AG04449 (cell line): ENCODE measurements around the gene CLIC5.
A peak's percentile ranks its signal among the peaks of the same experiment; 100 is the strongest.
"Not testable (repeated sequence)": the region's sequence is repeated elsewhere in the genome, so short reads cannot be mapped to it uniquely, and the experiment has no call there.

Experiments used
- CTCF ChIA-PET: fragments of 350-600 bp; formaldehyde crosslinking; extraction: SDS; loops from one replicate; lab custom pipeline; 2021; ENCODE audit warnings: antibody characterized with exemption; lab: Yijun Ruan, JAX
- POLR2A ChIA-PET: fragments of 400-600, 350-600 bp; formaldehyde crosslinking; extraction: SDS; loops from one replicate; lab custom pipeline; 2020; ENCODE audit warnings: antibody characterized with exemption, inconsistent platforms; lab: Yijun Ruan, JAX
- DNase-seq: peaks from one replicate; pipeline ENCODE4 v3.0.0-alpha.2; 2010; ENCODE audit warnings: low read depth, low spot score
- H3K4me3 ChIP-seq: 2 replicates; pipeline ENCODE4 v1.5.1; 2011; ENCODE audit warnings: low read depth, mild to moderate bottlenecking, control low read depth, low read length
- CTCF ChIP-seq: IDR thresholded peaks from one replicate; pipeline ENCODE4 v1.5.1; 2011; ENCODE audit warnings: mild to moderate bottlenecking, moderate library complexity, low read length, control low read depth, inconsistent platforms; ENCODE audit not compliant: insufficient read depth; ENCODE audit errors: missing control alignments

The CLIC5 gene

GRCh38 chr6:45928721-45929305, 86.8 kb downstream of the CLIC5 start:
- TF ChIP-seq CTCF = no peak
- no peak for DNase-seq
- no peak overlapping the region for H3K4me3 ChIP-seq
- ChIA-PET POLR2A (no interaction called here), CTCF (interaction anchor here (0.6 to 8.0 kb wide), 4 partner anchors 12 to 1454 kb away, joined by 3 to 106 read pairs (median 4); no protein-coding TSS in a partner anchor)

GRCh38 chr6:45927421-45928320, 88.0 kb downstream of the CLIC5 start:
- CTCF ChIA-PET = interaction anchor here (0.6 to 8.0 kb wide), 8 partner anchors 10 to 1452 kb away, joined by 3 to 106 read pairs (median 5); no protein-coding TSS in a partner anchor

GRCh38 chr6:45926423-45926822, 89.2 kb downstream of the CLIC5 start:
- DNase-seq, H3K4me3 ChIP-seq, POLR2A ChIA-PET: not testable (repeated sequence)
- CTCF ChIA-PET = interaction anchor here (0.7 to 6.9 kb wide), 7 partner anchors 11 to 1450 kb away, joined by 3 to 58 read pairs (median 4); no protein-coding TSS in a partner anchor

More at GRCh38 chr6:45927421-45928320, 88.0 kb downstream of the CLIC5 start:
- no peak for TF ChIP-seq CTCF
- POLR2A ChIA-PET = no interaction called here
- DNase-seq = no peak
- H3K4me3 ChIP-seq = no peak overlapping the region

DNA sequence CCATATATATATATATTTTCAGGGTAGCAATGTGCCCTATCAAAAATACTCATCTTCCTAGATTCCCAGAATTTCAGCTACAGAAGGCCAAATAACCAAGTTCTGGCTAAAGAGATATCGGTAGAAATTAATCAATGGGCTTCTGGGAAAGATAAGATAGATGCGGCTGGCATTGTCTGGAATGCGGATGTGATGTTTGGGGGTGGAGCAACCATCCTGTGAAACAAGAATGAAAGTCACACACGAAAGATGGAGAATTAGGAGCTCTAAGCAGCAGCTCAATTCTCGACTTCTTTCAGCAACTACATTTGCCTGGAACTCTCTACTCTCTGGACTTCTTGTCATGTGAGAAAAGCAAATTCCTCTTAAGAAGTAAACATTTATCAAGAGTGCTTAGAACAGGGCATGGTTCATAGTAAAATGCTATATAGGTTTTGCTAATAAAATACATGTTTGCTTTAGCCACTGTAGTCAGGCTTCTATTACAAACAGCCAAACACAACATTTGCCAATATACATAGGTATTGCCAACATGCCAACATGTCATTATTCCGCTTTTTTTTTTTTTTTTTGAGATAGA, 90.8 kb downstream of the CLIC5 start:
- H3K4me3 ChIP-seq = no peak overlapping the region
- no peak for TF ChIP-seq CTCF
- ChIA-PET POLR2A (no interaction called here), CTCF (interaction anchor here (0.6 to 6.9 kb wide), 13 partner anchors 9 to 1456 kb away, joined by 3 to 58 read pairs (median 8); no protein-coding TSS in a partner anchor)
- no peak for DNase-seq

DNA sequence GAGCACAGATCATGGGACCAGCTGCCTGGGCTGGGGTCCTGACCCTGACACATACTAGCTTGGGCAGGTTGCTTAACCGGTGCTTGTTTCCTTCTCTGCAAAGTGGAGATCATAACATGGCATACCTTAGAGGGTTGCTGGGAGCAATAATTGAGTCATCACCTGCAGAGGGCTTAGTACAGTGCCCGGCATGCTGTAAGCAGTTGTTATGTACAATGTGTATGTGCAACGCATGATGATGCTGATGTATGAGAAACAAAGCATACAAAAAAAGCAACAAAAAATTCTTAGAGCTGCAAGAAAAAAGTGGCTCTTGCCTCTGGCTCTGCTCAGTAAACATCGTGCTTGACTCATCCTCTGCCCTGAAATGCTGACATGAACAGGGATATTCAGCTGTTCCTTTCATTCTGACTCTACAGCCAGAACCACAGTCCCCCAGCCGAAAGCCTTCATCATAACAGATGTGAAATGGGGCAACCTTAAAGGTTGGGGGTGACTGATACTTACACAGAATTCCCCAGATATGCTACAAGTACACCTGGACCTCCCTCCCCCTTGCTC, 91.7 kb downstream of the CLIC5 start:
- H3K4me3 ChIP-seq = no peak overlapping the region
- ChIA-PET POLR2A (no interaction called here), CTCF (interaction anchor here (0.9 to 6.9 kb wide), 19 partner anchors 10 to 1455 kb away, joined by 3 to 58 read pairs (median 8); no protein-coding TSS in a partner anchor)
- no peak for TF ChIP-seq CTCF
- no peak for DNase-seq

DNA sequence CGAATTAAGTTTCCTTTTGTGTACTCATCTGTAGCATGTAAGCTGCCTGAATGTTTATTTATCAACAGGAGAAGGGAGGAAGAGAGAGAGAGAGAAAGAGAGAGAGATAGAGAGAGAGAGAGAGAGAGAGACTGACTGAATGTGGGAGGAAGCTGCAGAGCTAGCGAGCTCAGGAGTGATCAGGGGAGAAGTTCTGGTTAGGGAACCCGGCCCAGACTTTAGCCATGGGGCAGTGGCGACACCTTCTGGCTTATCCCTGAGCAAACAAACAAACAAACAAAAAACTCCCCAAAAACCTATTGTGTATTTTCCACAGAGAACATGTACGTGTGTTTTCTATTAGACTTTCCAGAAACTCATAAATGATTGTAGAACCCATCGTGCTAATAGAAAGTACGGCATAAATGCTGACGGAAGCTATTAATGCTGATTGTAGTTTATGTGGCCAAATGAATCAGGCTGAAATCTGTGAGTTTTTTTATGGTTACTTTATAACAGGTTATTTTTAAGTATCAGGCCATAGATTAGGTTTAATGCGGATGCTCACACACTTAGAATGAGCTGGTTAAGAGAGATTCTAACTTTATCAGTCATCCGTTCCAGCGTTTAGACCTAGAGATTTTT, 92.8 kb downstream of the CLIC5 start:
- peak; percentile 67 for DNase-seq
- H3K4me3 ChIP-seq = no peak overlapping the region
- POLR2A ChIA-PET = no interaction called here

More for the DNA sequence above, 92.8 kb downstream of the CLIC5 start:
- TF ChIP-seq CTCF = peak; percentile 68
- CTCF ChIA-PET = interaction anchor here (0.6 to 6.9 kb wide), 56 partner anchors 8 to 1453 kb away, joined by 3 to 58 read pairs (median 4); partner anchors contain the start of gene SUPT3H
